GM21447 (cell line): Measurements from ENCODE around the gene EDN3.

ENCODE experiments used
- ATAC-seq: cut with Tn5 transposase; IDR thresholded peaks from one replicate; pipeline ENCODE4 v1.9.1; 2021; ENCODE audit not compliant: unreplicated experiment

EDN3 gene

GRCh38 chr20:59300333-59301081 lies at the start of gene EDN3:
EDN3 (plus strand) TSS chr20:59300611; CDS start chr20:59300813, 202 bp downstream.
- no peak for ATAC-seq

- no peak for ATAC-seq
These were observed 47.1 kb upstream of the EDN3 start for GRCh38 chr20:59253325-59253724.

DNA sequence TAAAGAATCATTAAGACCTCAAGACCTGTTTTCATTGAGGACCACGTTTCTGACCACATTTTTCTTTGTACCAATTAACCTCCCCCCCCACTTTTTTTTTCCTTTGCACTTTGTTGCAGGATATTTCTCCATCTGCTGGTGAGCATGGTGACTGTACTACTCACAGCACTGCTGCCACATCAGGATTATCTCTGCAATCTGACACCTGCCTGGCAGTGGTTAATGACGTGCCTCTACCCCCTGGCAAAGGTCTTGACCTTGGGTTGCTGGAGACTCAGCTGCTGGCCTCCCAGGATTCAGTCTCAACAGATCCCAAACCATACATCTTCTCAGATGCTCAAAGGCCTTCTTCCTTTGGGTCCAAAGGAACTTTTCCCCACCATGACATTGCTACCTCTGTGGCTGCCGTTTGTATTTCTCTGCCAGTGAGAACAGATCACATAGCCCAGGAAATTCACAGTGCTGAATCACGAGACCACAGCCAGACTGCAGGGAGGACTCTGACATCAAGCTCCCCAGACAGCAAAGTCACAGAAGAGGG lies 46.6 kb upstream of the EDN3 start:
- ATAC-seq, result no peak

GRCh38 chr20:59255256-59255655 lies 45.2 kb upstream of the EDN3 start:
- ATAC-seq, result no peak

- ATAC-seq, result no peak
These were observed 42.2 kb upstream of the EDN3 start for GRCh38 chr20:59258221-59258621.

GRCh38 chr20:59259946-59260345 lies 40.5 kb upstream of the EDN3 start:
- no peak for ATAC-seq

GRCh38 chr20:59265298-59265697 lies 35.1 kb upstream of the EDN3 start:
- no peak for ATAC-seq

- no peak for ATAC-seq
These were observed 31.5 kb upstream of the EDN3 start for GRCh38 chr20:59268870-59269269.

GRCh38 chr20:59269411-59270025 lies 30.9 kb upstream of the EDN3 start:
- ATAC-seq, result no peak

DNA sequence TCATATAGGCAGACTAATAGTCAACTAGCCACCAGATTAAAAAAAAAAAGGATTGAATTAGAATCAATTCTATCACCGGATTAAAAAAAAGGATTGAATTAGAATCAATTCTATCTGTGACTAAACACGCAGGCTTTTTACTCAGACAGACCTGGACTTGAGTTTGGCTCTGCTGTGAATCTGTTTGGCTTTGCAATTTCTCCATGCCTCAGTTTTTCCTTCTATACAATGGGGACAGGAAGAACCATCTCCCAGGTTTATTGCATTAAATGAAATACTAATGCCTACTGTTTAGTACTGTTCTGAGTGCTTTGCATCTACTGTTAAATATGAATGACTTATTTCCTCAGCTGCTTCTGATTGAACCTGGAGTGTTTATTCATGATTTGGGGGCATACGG lies 30.0 kb upstream of the EDN3 start:
- ATAC-seq, result no peak

DNA sequence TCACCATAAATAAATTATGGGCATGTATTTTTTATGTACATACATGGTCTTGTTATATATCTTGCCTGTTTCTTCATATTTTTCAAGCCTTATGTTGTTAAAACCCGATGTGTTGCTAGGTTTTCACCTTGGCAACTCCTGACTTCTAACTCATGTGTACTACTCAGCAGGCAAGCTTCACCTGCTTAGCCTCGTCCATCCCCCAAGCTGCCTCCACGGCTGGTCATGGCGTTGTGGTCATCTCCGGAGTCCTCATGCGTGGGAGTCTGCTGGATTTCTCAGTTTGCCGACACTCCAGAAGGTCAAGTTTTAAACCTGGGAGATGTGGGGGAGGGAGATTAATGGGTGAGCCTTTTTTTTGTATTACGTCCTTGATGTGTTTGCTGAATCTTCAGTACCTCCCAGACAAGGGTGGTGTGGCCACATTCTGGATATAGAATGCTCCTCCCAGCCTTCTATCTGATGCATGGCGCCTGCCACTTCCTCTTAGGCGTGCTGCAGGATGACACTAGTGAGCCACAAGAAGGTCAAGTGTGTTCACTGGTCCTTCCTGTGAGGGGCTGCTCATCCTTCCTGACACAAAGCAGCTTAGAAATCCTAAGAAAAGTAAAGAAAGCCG lies 26.6 kb upstream of the EDN3 start:
- no peak for ATAC-seq

- ATAC-seq, result no peak
These were observed 23.5 kb upstream of the EDN3 start for GRCh38 chr20:59276938-59277337.

GRCh38 chr20:59284470-59284869 lies 15.9 kb upstream of the EDN3 start:
- no peak for ATAC-seq

DNA sequence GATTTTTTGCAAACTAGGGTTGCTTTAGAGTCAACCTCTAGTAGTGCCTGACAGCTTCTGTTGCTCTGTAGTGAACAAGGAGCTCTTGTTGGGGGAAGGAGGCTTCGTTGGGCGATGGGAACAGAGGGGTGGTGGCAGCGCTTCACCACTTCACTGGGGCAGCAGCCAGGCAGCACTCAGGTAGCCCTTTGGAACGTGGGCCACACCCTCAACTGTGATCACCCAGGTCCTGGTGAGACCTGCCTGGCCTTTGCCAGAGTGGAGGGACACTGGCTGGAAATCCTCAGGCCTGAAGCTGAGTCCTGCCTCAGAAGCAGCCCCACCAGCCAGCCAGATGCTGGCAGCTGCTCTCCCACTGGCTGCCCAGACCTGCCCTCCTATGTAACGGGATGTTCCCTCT lies 10.4 kb upstream of the EDN3 start:
- ATAC-seq, result no peak

DNA sequence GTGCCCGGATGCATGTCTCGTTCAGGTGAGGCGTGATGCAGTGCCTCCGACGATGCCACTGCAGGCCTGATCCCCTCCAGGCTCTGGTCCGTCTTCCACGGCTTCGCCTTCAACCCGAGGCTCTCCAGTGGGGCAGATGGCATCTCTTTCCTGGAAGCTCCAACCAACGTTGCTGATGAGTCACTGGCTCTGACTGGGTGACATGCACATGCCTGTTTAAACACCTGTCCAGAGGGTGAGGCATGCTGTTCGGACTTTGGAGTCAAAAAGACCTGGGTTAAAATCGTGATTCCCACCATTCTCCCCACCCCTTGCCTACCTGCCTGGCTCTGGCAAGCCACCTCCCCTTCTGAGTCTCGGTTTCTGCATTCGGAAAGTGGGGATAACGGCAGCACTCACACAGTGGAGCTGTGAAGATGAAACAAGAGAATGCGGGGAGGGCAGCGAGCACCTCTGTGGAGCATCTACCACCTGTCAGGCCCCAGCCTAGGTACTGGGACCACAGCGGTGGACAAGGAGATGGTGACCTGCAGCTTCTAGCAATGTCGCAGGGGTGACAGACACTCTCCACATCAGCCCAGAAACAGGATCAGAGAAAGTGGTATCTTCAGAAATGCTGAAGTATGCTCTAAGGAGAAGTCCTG lies 8.5 kb upstream of the EDN3 start:
- ATAC-seq, result no peak

GRCh38 chr20:59295531-59295930 lies 4.9 kb upstream of the EDN3 start:
- ATAC-seq, result no peak

- ATAC-seq, result no peak
These were observed 2.7 kb upstream of the EDN3 start for GRCh38 chr20:59297686-59298085.

- ATAC-seq, result no peak
These were observed 472 bp upstream of the EDN3 start for GRCh38 chr20:59299945-59300332.

- ATAC-seq, result no peak
These were observed 1.1 kb downstream of the EDN3 start for GRCh38 chr20:59301343-59302007.

- no peak for ATAC-seq
These were observed 5.7 kb downstream of the EDN3 start for GRCh38 chr20:59305908-59306655.
